D721Med (cell line): ENCODE data around the gene OLIG1.

Experiments
- DNase-seq: peaks from one replicate; pipeline ENCODE4 v3.0.0; 2011; ENCODE audit warnings: low spot score; ENCODE audit not compliant: insufficient read length
- FAIRE-seq: peaks from 2 replicates; lab custom pipeline; 2011; peaks lifted over from hg19 to GRCh38; lab: Jason Lieb, UNC
- CTCF ChIP-seq: IDR thresholded peaks from 2 replicates; pipeline ENCODE4 v1.5.1; 2012; ENCODE audit warnings: mild to moderate bottlenecking, control low read depth; ENCODE audit not compliant: insufficient read depth; ENCODE audit errors: missing control alignments

Gene OLIG1

GRCh38 chr21:33061233-33061632 lies 8.7 kb upstream of the OLIG1 start:
- no peak for TF ChIP-seq CTCF
- FAIRE-seq (no peak), DNase-seq (no peak)

- DNase-seq = no peak
- FAIRE-seq = no peak
- TF ChIP-seq CTCF = no peak
These were observed 6.5 kb upstream of the OLIG1 start for GRCh38 chr21:33063375-33063883.

- TF ChIP-seq CTCF = no peak
- DNase-seq (no peak), FAIRE-seq (no peak)
These were observed 5.9 kb upstream of the OLIG1 start for GRCh38 chr21:33063907-33064622.

GRCh38 chr21:33064623-33065390 lies 5.1 kb upstream of the OLIG1 start:
- no peak for DNase-seq
- no peak for FAIRE-seq

GRCh38 chr21:33067043-33067442 lies 2.9 kb upstream of the OLIG1 start:
- DNase-seq (no peak), FAIRE-seq (no peak)
- TF ChIP-seq CTCF = no peak

More at GRCh38 chr21:33064623-33065390, 5.1 kb upstream of the OLIG1 start:
- TF ChIP-seq CTCF = no peak

GRCh38 chr21:33067457-33067856 lies 2.5 kb upstream of the OLIG1 start:
- DNase-seq = no peak
- TF ChIP-seq CTCF = no peak
- no peak for FAIRE-seq

GRCh38 chr21:33069243-33069642 lies 698 bp upstream of the OLIG1 start:
- no peak for TF ChIP-seq CTCF
- DNase-seq (no peak), FAIRE-seq (no peak)
